Inflammatory macrophage treated with lipopolysaccharide for 4 hours (primary cell): ENCODE data around the gene SPATA13.

Experiments used
- DNase-seq: peaks from one replicate; pipeline ENCODE4 v3.0.0-alpha.2; 2020

The SPATA13 gene

GRCh38 chr13:24168392-24168750 lies 7.9 kb downstream of the SPATA13 start:
- no peak for DNase-seq

GRCh38 chr13:24168979-24169378 lies 8.5 kb downstream of the SPATA13 start:
- DNase-seq, result no peak

- no peak for DNase-seq
These were observed 11.6 kb downstream of the SPATA13 start for GRCh38 chr13:24172071-24172470.

DNA sequence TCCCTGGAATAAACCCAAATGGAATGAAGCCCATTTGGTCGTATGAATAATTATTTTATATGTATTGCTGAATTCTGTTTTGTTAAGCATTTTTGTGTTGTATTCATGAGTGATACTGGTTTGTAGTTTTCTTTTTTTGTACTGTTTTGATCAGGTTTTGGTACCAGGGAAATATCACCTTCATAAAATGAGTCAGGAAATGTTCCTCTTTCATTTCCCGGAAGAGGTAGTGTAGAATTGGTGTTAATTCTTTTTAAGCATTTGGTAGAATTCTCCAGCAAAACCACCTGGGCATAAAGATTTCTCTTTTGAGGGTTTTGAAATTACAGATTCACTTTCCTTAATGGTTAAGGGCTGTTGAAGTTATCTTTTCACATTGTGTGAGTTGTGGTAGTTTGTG lies 13.3 kb downstream of the SPATA13 start:
- DNase-seq, result no peak

GRCh38 chr13:24175847-24176246 lies 15.3 kb downstream of the SPATA13 start:
- no peak for DNase-seq

DNA sequence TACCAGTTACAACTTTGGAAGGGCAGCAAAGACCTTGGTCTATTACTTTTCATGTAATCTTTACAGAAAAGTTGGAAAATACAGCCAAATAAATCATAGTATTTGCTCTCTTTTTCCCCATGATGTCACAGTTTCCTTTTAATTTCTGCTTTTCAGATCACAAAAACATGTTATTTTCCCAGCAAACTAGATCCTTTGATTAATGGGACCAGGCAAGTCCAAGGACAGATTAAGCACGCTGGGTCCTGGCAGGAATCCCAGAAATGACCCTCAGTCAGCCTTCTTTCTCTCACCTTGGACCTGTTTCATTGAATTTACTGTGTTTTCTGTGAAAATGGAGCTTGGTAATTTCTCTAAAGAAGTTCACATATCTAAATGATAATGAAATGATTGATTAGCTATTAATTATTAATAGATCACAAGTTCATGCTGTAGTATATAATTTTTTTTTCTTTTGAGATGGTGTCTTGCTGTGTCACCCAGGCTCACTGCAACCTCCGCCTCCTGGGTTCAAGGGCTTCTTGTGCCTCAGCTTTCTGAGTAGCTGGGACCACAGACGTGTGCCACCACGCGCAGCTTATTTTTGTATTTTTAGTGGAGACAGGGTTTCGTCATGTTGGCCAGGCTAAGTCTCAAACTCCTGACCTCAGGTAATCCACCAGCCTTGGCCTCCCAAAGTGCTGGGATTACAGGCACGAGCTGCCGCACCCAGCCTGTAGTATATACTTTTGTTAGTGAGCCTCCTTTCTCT lies 16.0 kb downstream of the SPATA13 start:
- no peak for DNase-seq

DNA sequence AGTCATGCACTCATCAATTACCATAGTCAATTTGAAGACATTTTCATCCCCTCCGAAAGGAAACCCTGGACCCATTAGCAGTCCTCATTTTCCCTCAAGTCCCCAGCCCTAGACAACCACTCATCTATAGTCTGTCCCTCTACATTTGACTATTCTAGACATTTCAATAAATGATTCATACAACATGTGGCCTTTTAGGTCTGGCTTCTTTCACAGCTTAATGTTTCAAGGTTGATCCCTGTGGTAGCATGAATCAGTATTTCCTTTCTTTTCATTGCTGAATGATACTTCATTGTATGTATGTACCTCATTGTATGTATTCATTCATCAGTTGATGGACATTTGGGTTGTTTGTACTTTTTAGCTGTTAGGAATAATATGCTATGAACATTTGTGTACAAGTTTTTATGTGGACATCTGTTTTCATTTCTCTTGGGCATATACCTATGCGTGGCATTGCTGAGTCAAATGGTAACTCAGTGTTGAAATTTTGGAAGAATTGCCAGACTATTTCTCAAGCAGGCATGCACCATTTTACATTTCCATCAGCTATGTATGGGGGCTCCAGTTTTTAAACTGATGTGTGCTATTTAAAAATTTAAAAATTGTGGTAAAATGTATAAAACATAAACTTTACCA lies 18.4 kb downstream of the SPATA13 start:
- no peak for DNase-seq

- no peak for DNase-seq
These were observed 18.9 kb downstream of the SPATA13 start for GRCh38 chr13:24179486-24179850.

DNA sequence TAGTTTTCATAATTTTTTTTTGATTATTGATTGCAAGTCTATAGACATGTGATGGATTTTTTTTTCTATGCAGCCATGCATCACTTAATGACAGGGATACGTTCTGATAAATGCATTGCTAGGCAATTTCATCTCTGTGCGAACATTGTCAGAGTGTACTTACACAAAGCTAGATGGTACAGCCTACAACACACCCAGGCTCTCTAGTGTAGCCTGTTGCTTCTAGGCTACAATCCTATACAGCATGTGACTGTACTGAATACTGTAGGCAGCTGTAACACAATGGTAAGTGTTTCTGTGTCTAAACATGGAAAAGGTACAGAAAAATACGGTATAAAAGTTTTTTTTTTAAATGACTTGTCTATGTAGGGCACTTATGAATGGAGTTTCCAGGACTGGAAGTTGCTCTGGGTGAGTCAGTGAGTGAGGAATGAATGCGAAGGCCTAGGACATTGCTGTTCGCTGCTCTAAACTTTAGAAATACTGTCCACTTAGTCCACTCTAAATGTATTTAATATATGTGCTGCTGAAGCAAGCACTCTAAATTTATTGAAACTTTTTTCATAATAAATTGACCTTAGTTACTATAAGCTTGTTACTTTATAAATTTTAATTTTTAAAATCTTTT lies 20.3 kb downstream of the SPATA13 start:
- no peak for DNase-seq

DNA sequence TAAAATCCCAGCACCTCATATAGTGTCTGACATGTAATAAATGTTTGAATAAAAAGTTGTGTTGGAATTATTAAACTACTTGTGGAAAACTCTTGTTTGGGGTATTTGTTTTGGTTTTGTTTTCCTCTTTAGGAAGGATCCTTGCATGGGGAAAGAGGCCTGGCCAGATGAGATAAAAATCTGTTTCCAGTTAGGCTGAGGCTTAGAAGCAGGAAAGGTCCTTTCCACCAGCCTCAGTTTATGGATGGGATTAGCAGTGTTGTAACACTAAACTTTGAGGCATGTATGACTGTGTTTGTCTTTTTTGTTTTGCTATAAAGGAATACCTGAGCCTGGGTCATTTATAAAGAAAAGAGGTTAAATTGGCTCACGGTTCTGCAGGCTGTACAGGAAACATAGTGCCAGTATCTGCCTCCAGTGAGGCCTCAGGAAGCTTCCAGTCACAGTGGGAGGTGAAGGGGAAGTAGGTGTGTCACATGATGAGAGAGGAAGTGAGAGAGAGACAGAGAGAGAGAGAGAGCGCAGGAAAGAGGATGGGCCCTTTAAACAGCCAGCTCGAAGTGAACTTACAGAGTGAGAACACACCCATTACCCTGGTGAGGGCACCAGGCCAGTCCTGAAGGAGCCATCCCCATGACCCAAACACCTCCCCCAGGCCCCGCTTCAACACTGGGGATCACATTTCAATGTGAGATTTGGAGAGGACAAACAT lies 21.6 kb downstream of the SPATA13 start:
- no peak for DNase-seq

DNA sequence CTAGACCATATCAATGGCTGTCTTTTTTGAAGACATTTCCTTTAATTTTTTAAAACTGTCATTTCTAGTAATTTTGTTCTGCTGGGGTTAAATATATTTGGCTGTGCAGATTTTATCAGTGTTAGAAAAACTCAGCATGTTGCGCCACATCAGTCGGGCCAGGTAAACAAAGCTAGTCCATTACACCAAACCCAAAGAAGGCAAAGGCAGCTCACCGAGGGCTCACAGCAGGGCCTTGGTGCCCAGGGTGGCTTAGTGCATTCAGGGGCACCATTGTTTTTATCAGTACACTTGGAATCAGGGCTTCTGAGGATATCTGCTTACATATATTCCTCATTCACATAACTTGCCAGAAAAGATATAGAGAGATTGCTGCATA lies 22.2 kb downstream of the SPATA13 start:
- no peak for DNase-seq

DNA sequence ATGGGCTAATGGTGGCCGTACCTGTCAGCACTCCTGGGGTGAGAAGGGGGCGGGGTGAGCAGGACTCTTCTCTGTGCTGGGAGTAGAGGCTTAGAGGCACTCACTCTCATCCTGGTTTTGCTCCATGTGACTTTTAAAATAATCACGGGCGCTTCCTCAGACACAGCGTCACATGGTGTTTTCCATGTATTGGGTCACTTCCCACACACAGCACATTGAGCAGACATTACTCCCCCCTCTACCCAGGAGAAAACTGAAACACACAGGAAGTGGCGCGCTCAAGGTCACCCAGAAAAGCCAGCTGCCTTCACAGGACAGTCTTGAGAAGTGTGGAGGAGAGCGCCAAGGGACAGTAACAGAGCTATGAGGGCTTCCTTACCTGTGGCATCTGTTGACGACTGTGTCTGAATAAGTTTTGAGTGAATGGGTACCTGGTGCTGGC lies 23.2 kb downstream of the SPATA13 start:
- DNase-seq, result no peak

DNA sequence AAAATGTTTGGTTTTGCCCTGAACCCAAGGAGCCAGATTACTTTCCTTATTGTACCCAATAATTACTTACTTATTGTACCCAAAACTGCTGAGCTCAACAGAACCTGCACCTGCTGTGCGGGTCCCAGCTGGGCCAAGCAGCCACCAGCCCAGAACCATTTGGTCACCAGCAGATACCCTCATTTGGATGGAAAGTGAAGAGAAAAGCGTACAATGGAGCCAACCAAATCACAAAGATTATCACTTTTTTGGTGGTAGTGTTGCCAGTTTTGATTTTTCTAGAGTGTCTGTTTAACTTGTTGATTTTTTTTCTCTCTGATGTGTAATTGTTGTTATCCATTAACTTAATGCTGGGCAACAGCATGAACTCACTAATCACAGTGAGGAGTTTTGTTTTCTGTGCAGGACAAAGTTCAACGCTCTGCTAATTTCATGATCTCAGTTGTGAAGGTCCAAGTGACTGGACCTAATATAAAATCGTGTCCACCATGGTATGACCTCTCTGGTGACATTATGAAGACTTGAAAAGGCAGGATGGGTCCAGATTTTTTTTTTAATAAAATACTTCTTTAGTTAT lies 23.8 kb downstream of the SPATA13 start:
- DNase-seq, result no peak

DNA sequence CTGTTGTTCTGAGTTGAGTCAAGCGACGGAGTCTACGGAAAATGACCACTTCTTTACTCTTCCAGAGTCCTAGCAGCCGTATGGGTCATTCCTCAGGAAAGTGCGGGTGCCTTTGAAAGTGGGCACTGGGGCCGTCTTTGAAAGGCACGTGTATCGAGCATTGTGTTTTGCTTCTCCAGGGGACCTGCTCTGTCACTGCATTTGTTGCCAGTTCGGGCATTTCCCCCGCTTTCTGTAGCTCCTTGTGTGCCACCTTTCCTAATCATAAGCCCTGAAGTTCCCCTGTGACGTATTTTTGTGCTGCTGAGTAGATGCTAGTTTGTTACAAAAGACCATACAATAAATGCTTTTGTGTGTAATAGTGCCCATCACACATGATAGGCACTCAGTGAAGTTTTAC lies 24.4 kb downstream of the SPATA13 start:
- DNase-seq, result no peak

- DNase-seq, result no peak
These were observed 25.2 kb downstream of the SPATA13 start for GRCh38 chr13:24185591-24186232.

GRCh38 chr13:24187185-24187584 lies 26.7 kb downstream of the SPATA13 start:
- peak; percentile 70 for DNase-seq

- DNase-seq, result peak; percentile 35
These were observed 31.7 kb downstream of the SPATA13 start for GRCh38 chr13:24192057-24192810.

DNA sequence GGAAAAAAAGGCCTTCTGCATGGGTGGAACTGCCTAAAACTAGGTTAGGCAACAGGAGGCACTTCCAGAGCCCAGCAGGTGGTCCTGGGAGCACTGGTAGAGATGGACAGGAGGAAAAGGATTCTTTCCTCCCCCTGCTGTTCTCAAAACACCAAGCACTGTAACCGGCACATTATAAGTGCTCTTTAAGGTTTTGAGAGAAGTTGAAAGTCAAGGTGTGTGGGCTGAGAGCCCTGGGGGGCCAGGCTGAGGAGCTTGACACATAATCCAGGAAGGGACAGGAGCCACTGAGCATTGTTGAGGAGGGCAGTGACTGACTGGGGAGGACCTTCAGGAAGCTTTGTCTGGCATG lies 32.3 kb downstream of the SPATA13 start:
- no peak for DNase-seq

DNA sequence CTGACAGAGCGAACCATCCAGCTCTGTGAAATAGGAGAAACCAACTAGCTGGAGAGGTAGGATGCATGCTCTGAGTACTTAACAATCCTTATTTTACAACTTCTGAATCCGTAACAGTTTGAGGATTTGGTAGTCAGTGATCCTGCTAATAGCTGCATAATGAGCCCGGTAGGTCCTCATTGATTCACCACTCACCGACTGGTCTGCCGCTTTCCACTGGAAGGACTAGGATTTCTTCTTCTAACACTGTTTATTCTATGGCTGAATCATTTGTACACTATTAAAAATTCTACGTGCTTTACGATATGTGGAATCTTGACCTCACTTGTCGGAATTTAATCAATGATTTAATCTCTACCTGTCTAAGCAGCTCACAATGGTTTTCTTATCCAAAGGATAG lies 33.9 kb downstream of the SPATA13 start:
- no peak for DNase-seq

GRCh38 chr13:24195626-24196025 lies 35.1 kb downstream of the SPATA13 start:
- DNase-seq, result no peak

- DNase-seq, result peak; percentile 26
These were observed 36.2 kb downstream of the SPATA13 start for GRCh38 chr13:24196593-24197197.

DNA sequence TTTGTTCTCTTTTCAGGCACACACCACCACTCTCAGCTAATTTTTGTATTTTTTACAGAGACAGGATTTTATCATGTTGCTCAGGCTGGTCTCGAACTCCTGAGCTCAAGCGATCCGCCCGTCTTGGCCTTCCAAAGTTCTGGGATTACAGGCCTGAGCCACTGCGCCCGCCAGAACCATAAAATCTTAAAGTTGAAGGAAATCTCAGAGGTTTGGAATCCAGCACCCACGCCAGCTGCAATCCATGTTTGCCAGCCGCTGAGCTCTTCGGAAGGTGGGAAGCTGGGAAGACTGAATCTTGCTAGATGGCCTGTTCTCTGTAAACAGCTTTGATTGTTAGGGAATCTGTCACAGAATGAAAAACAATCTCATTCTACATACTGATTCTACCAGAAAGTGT lies 38.5 kb downstream of the SPATA13 start:
- DNase-seq, result no peak
